Dendritic cell treated with granulocyte-macrophage colony-stimulating factor and Interleukin-4, amounts not matched to agents 40 ng/mL and 50 ng/mL, for 4 days (primary cell): Measurements from ENCODE around the gene MRTFA.
"Not testable (repeated sequence)": the region's sequence is repeated elsewhere in the genome, so short reads cannot be mapped to it uniquely, and the experiment has no call there.

ENCODE experiments used
- H3K27ac Mint-ChIP-seq: one replicate; pipeline ENCODE4 v1.8.0; 2022; ENCODE audit warnings: mild to moderate bottlenecking, mixed read lengths
- H3K27me3 Mint-ChIP-seq: one replicate; pipeline ENCODE4 v1.8.0; 2022; ENCODE audit warnings: mild to moderate bottlenecking, mixed read lengths
- H3K36me3 Mint-ChIP-seq: one replicate; pipeline ENCODE4 v1.8.0; 2022; ENCODE audit warnings: low read depth, mixed read lengths
- H3K4me1 Mint-ChIP-seq: one replicate; pipeline ENCODE4 v1.8.0; 2022; ENCODE audit warnings: low read depth, mixed read lengths
- H3K4me3 Mint-ChIP-seq: one replicate; pipeline ENCODE4 v1.8.0; 2022; ENCODE audit warnings: mild to moderate bottlenecking, moderate library complexity, mixed read lengths
- H3K9me3 Mint-ChIP-seq: one replicate; pipeline ENCODE4 v1.8.0; 2022; ENCODE audit warnings: mixed read lengths
- intact Hi-C: fragments of 100-400 bp; cut with micrococcal nuclease; formaldehyde crosslinking; loops from one replicate; pipeline ENCODE4 v1.15.0; 2022

Gene MRTFA

GRCh38 chr22:40500465-40500786 is 136.1 kb downstream of the MRTFA start:
- H3K4me3 Mint-ChIP-seq, H3K27ac Mint-ChIP-seq, intact Hi-C loops, H3K9me3 Mint-ChIP-seq, H3K27me3 Mint-ChIP-seq, H3K36me3 Mint-ChIP-seq: not testable (repeated sequence)
- peaks cover 34% of the 10 kb centered on the region for H3K4me1 Mint-ChIP-seq

- Mint-ChIP-seq H3K9me3 (no peaks in the 10 kb centered on the region), H3K36me3 (peaks cover 6% of the 10 kb centered on the region), H3K4me1 (peaks cover 31% of the 10 kb centered on the region), H3K27me3 (no peaks in the 10 kb centered on the region), H3K4me3 (no peak overlapping the region), H3K27ac (peak overlapping the region; percentile 59)
- intact Hi-C loops, result no loop called here
Measured at GRCh38 chr22:40499209-40499623, 137.3 kb downstream of the MRTFA start.

- Mint-ChIP-seq H3K4me1 (peaks cover 35% of the 10 kb centered on the region), H3K9me3 (no peaks in the 10 kb centered on the region), H3K36me3 (peaks cover 6% of the 10 kb centered on the region), H3K4me3 (no peak overlapping the region), H3K27ac (peak overlapping the region; percentile 59), H3K27me3 (no peaks in the 10 kb centered on the region)
- intact Hi-C loops, result no loop called here
Measured at GRCh38 chr22:40498420-40499208, 137.9 kb downstream of the MRTFA start.

- no peak overlapping the region for H3K4me3 Mint-ChIP-seq
- no peaks in the 10 kb centered on the region for H3K9me3 Mint-ChIP-seq
- intact Hi-C loops, result no loop called here
- H3K4me1 Mint-ChIP-seq, result peaks cover 61% of the 10 kb centered on the region
- H3K27me3 Mint-ChIP-seq, result no peaks in the 10 kb centered on the region
- no peaks in the 10 kb centered on the region for H3K36me3 Mint-ChIP-seq
- H3K27ac Mint-ChIP-seq, result peak overlapping the region; percentile 79
Measured at GRCh38 chr22:40493441-40493840, 143.1 kb downstream of the MRTFA start.

- Mint-ChIP-seq H3K27ac (peak overlapping the region; percentile 79), H3K4me1 (peaks cover 57% of the 10 kb centered on the region), H3K27me3 (no peaks in the 10 kb centered on the region), H3K36me3 (no peaks in the 10 kb centered on the region), H3K9me3 (no peaks in the 10 kb centered on the region), H3K4me3 (peak overlapping the region; percentile 40)
- intact Hi-C loops, result no loop called here
Measured at GRCh38 chr22:40491990-40492631, 144.4 kb downstream of the MRTFA start.

GRCh38 chr22:40487663-40488249 is 148.8 kb downstream of the MRTFA start:
- intact Hi-C loops, result loop anchor here (5.0 kb wide), 1 partner anchor 50 kb away; no protein-coding TSS in a partner anchor
- H3K4me3 Mint-ChIP-seq, result no peak overlapping the region

GRCh38 chr22:40486962-40487602 is 149.4 kb downstream of the MRTFA start:
- Mint-ChIP-seq H3K27me3 (no peaks in the 10 kb centered on the region), H3K36me3 (no peaks in the 10 kb centered on the region), H3K9me3 (no peaks in the 10 kb centered on the region), H3K4me3 (no peak overlapping the region), H3K27ac (no peak overlapping the region), H3K4me1 (peaks cover 52% of the 10 kb centered on the region)
- intact Hi-C loops, result loop anchor here (5.0 kb wide), 1 partner anchor 50 kb away; no protein-coding TSS in a partner anchor

More at GRCh38 chr22:40487663-40488249, 148.8 kb downstream of the MRTFA start:
- Mint-ChIP-seq H3K27ac (no peak overlapping the region), H3K4me1 (peaks cover 59% of the 10 kb centered on the region), H3K36me3 (no peaks in the 10 kb centered on the region), H3K9me3 (no peaks in the 10 kb centered on the region), H3K27me3 (no peaks in the 10 kb centered on the region)

GRCh38 chr22:40485813-40486667 is 150.5 kb downstream of the MRTFA start:
- Mint-ChIP-seq H3K27ac (no peak overlapping the region), H3K36me3 (no peaks in the 10 kb centered on the region), H3K4me1 (peaks cover 49% of the 10 kb centered on the region), H3K9me3 (no peaks in the 10 kb centered on the region), H3K27me3 (no peaks in the 10 kb centered on the region), H3K4me3 (no peak overlapping the region)
- intact Hi-C loops, result loop anchor here (5.0 kb wide), 1 partner anchor 49 kb away; no protein-coding TSS in a partner anchor

- no peaks in the 10 kb centered on the region for H3K36me3 Mint-ChIP-seq
- intact Hi-C loops, result loop anchor here (5.0 kb wide), 1 partner anchor 48 kb away; no protein-coding TSS in a partner anchor
- H3K9me3 Mint-ChIP-seq, result no peaks in the 10 kb centered on the region
- no peak overlapping the region for H3K27ac Mint-ChIP-seq
- H3K27me3 Mint-ChIP-seq, result no peaks in the 10 kb centered on the region
- H3K4me3 Mint-ChIP-seq, result no peak overlapping the region
- peaks cover 45% of the 10 kb centered on the region for H3K4me1 Mint-ChIP-seq
Measured at GRCh38 chr22:40484906-40485669, 151.4 kb downstream of the MRTFA start.

- Mint-ChIP-seq H3K27ac (no peak overlapping the region), H3K9me3 (no peaks in the 10 kb centered on the region), H3K27me3 (no peaks in the 10 kb centered on the region), H3K4me3 (no peak overlapping the region), H3K4me1 (peaks cover 51% of the 10 kb centered on the region), H3K36me3 (no peaks in the 10 kb centered on the region)
- intact Hi-C loops, result no loop called here
Measured at GRCh38 chr22:40482886-40483285, 153.6 kb downstream of the MRTFA start.

GRCh38 chr22:40482391-40482790 is 154.1 kb downstream of the MRTFA start:
- Mint-ChIP-seq H3K27ac (no peak overlapping the region), H3K27me3 (no peaks in the 10 kb centered on the region), H3K36me3 (no peaks in the 10 kb centered on the region), H3K9me3 (no peaks in the 10 kb centered on the region), H3K4me1 (peaks cover 54% of the 10 kb centered on the region), H3K4me3 (no peak overlapping the region)
- intact Hi-C loops, result no loop called here

GRCh38 chr22:40480996-40481395 is 155.5 kb downstream of the MRTFA start:
- Mint-ChIP-seq H3K36me3 (no peaks in the 10 kb centered on the region), H3K4me3 (no peak overlapping the region), H3K4me1 (peaks cover 54% of the 10 kb centered on the region), H3K27ac (no peak overlapping the region), H3K27me3 (no peaks in the 10 kb centered on the region), H3K9me3 (no peaks in the 10 kb centered on the region)
- intact Hi-C loops, result no loop called here
